Keratinocyte (primary cell): ENCODE results near the gene TMEM200C. TPM values are rescaled to one million over a fixed set of nuclear protein-coding genes. Genes with fewer than 3 reads are reported as not detected.

Experiments
- DNase-seq: peaks from one replicate; pipeline ENCODE4 v3.0.0-alpha.2; 2011; ENCODE audit warnings: low read depth, missing footprints, low spot score
- FAIRE-seq: peaks from 2 replicates; lab custom pipeline; 2011; peaks lifted over from hg19 to GRCh38; lab: Jason Lieb, UNC
- H2AFZ ChIP-seq: 2 replicates; pipeline ENCODE4 v1.6.0; 2012; ENCODE audit warnings: low read length, control low read depth, inconsistent platforms; ENCODE audit not compliant: control insufficient read depth
- H3K27ac ChIP-seq: 2 replicates; pipeline ENCODE4 v1.5.1; 2011; ENCODE audit warnings: low read length; ENCODE audit not compliant: control insufficient read depth, insufficient read depth
- H3K27me3 ChIP-seq: 3 replicates; pipeline ENCODE4 v1.6.0; 2011; ENCODE audit warnings: low read length; ENCODE audit not compliant: control insufficient read depth, insufficient read depth; ENCODE audit errors: extremely low read depth
- H3K36me3 ChIP-seq, 2 experiments: 2 replicates in 1 of 2; 3 replicates in 1 of 2; pipeline ENCODE4 v1.5.1; 2011; ENCODE audit warnings: low read length in 2 of 2, mild to moderate bottlenecking in 1 of 2; ENCODE audit not compliant: control insufficient read depth in 2 of 2, insufficient read depth in 2 of 2; ENCODE audit errors: extremely low read depth in 1 of 2
- H3K4me1 ChIP-seq: 3 replicates; pipeline ENCODE4 v1.5.1; 2011; ENCODE audit warnings: low read length; ENCODE audit not compliant: control insufficient read depth, insufficient read depth; ENCODE audit errors: extremely low read depth
- H3K4me2 ChIP-seq: 3 replicates; pipeline ENCODE4 v1.6.0; 2011; ENCODE audit warnings: low read depth, low read length; ENCODE audit not compliant: control insufficient read depth, insufficient read depth; ENCODE audit errors: extremely low read depth
- H3K4me3 ChIP-seq, 3 experiments: fragments of 200-600 bp in 1 of 3; sonication (generic) in 1 of 3; 2 replicates in 2 of 3; 3 replicates in 1 of 3; pipeline ENCODE4 v1.5.1; 2011 to 2016; ENCODE audit warnings: low read length in 3 of 3, mild to moderate bottlenecking in 3 of 3, control low read depth in 2 of 3, inconsistent platforms in 1 of 3, low read depth in 1 of 3, mixed read lengths in 1 of 3, mixed run types in 1 of 3, moderate library complexity in 1 of 3; ENCODE audit not compliant: control insufficient read depth in 2 of 3, insufficient read depth in 2 of 3; ENCODE audit errors: extremely low read depth in 1 of 3
- H3K79me2 ChIP-seq: 2 replicates; pipeline ENCODE4 v1.6.0; 2012; ENCODE audit warnings: low read length; ENCODE audit not compliant: control insufficient read depth, insufficient read depth
- H3K9ac ChIP-seq: 3 replicates; pipeline ENCODE4 v1.6.0; 2011; ENCODE audit warnings: low read length; ENCODE audit not compliant: control insufficient read depth, insufficient read depth; ENCODE audit errors: extremely low read depth
- H3K9me1 ChIP-seq: 3 replicates; pipeline ENCODE4 v1.6.0; 2011; ENCODE audit warnings: low read length; ENCODE audit not compliant: control insufficient read depth, insufficient read depth; ENCODE audit errors: extremely low read depth
- H3K9me3 ChIP-seq: 2 replicates; pipeline ENCODE4 v1.5.1; 2012; ENCODE audit warnings: low read depth, low read length; ENCODE audit not compliant: control insufficient read depth
- H4K20me1 ChIP-seq: 3 replicates; pipeline ENCODE4 v1.6.0; 2011; ENCODE audit warnings: low read length; ENCODE audit not compliant: control insufficient read depth, insufficient read depth; ENCODE audit errors: extremely low read depth
- EZH2 ChIP-seq: IDR thresholded peaks from one replicate; pipeline ENCODE4 v1.6.1; 2012; ENCODE audit warnings: inconsistent platforms, mild to moderate bottlenecking, low read length, moderate library complexity
- dilution Hi-C: fragments of 300-500 bp; cut with MboI; formaldehyde crosslinking; loops from one replicate; pipeline ENCODE4 v1.7.0; 2020; ENCODE audit warnings: low sequenced_read_pairs; ENCODE audit not compliant: extremely low pct_ligation_motif_present
- polyA plus RNA-seq, 5 experiments: library from polyadenylated mRNA; depleted of rRNA in 3 of 5; stranded (reverse) in 3 of 5; stranded (forward) in 1 of 5; unstranded in 1 of 5; fragments of >200 nt; gene quantifications; 1 replicate in 1 of 5; 2 replicates in 3 of 5; 3 replicates in 1 of 5; pipeline versions ENCODE4 v1.2.1 to v1.2.3, GENCODE V29; 2011 to 2012; ENCODE audit warnings: missing spikeins in 2 of 5, low read depth in 1 of 5, low replicate concordance in 1 of 5
- TF ChIP-seq, protein P1 (sequence below), 3 experiments: IDR thresholded peaks in 1 of 3; conservative IDR thresholded peaks in 1 of 3; optimal IDR thresholded peaks in 1 of 3; 2 replicates in 2 of 3; 3 replicates in 1 of 3; pipeline versions ENCODE3 to v1.5.1; 2011; ENCODE audit warnings: low read length in 3 of 3, mild to moderate bottlenecking in 3 of 3, moderate library complexity in 2 of 3, control low read depth in 1 of 3, inconsistent platforms in 1 of 3; ENCODE audit not compliant: insufficient read depth in 2 of 3; ENCODE audit errors: extremely low read depth in 1 of 3

Gene TMEM200C
- polyA plus RNA-seq, 1 donor (not counting 4 experiments of a cell fraction or from before 2014, with no cell fraction given), result not detected

DNA sequence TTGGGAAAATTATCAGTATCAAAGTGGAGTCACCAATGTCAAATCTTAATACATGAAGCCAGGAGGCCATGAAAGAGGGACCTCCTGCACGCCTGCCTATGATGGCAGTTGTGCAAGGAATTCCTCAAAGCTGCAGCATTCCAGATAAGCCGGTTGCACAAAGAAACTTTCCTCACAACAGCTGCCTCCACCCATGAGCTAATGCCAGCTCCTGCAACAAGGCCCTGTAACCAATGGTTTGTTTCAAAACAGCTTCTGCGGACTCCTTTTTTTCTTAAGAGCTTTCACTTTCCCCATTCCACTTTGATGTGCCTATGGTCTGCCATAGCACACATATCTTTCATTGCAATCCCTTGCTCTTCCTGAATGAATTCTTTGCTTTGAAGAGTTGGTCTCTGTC is 22.4 kb downstream of the TMEM200C start:
- H3K9me3 ChIP-seq, result no peaks in the 10 kb centered on the region
- no peaks in the 10 kb centered on the region for H3K4me1 ChIP-seq
- H3K36me3 ChIP-seq, result no peaks in the 10 kb centered on the region
- FAIRE-seq, result no peak
- peaks cover 3% of the 10 kb centered on the region for H3K27me3 ChIP-seq
- H3K79me2 ChIP-seq, result no peaks in the 10 kb centered on the region
- no peak overlapping the region for H3K9ac ChIP-seq
- DNase-seq, result no peak
- H2AFZ ChIP-seq, result no peak overlapping the region
- no peaks in the 10 kb centered on the region for H3K9me1 ChIP-seq
- TF ChIP-seq, protein P1, sequence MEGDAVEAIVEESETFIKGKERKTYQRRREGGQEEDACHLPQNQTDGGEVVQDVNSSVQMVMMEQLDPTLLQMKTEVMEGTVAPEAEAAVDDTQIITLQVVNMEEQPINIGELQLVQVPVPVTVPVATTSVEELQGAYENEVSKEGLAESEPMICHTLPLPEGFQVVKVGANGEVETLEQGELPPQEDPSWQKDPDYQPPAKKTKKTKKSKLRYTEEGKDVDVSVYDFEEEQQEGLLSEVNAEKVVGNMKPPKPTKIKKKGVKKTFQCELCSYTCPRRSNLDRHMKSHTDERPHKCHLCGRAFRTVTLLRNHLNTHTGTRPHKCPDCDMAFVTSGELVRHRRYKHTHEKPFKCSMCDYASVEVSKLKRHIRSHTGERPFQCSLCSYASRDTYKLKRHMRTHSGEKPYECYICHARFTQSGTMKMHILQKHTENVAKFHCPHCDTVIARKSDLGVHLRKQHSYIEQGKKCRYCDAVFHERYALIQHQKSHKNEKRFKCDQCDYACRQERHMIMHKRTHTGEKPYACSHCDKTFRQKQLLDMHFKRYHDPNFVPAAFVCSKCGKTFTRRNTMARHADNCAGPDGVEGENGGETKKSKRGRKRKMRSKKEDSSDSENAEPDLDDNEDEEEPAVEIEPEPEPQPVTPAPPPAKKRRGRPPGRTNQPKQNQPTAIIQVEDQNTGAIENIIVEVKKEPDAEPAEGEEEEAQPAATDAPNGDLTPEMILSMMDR (optimal IDR thresholded peaks at IDR 0.05 in 1 of 3, IDR thresholded peaks at IDR 0.05 in 1 of 3, conservative IDR thresholded peaks at IDR 0.05 in 1 of 3; ENCODE audit: extremely low read depth in 1 of 3, insufficient read depth in 2 of 3, low read length in 3 of 3), result no peak
- TF ChIP-seq EZH2, result no peak
- no peak overlapping the region for H3K4me3 ChIP-seq
- dilution Hi-C loops, result no loop called here
- no peak overlapping the region for H3K4me2 ChIP-seq
- no peak overlapping the region for H3K27ac ChIP-seq
- H4K20me1 ChIP-seq, result peaks cover 5% of the 10 kb centered on the region

DNA sequence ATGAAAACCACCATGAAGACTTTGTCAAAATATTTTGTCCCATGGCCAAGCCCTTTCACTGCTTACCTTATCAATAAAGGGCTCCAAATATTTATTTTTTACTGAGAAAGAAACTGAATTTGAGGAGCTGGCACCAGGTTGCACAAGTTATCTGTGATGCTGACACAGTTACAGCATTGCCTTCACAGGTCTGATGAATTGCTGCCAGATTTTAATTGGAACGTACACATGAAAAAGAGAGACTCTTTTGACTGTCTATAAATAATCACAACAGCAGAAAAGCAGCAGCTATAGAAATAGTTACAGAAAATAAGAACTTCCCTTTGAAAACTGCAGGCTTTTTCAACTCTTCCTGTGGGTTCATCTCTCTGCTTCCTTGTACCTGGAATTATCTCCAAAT is 23.9 kb downstream of the TMEM200C start:
- Histone ChIP-seq H3K79me2 (no peaks in the 10 kb centered on the region), H2AFZ (no peak overlapping the region), H3K9ac (no peak overlapping the region), H4K20me1 (peaks cover 5% of the 10 kb centered on the region), H3K9me1 (no peaks in the 10 kb centered on the region), H3K9me3 (no peaks in the 10 kb centered on the region), H3K36me3 (no peaks in the 10 kb centered on the region), H3K27me3 (peaks cover 3% of the 10 kb centered on the region), H3K4me2 (no peak overlapping the region), H3K4me3 (no peak overlapping the region), H3K4me1 (no peaks in the 10 kb centered on the region), H3K27ac (no peak overlapping the region)
- FAIRE-seq (no peak), DNase-seq (no peak)
- TF ChIP-seq EZH2, result no peak
- TF ChIP-seq, protein P1 (optimal IDR thresholded peaks at IDR 0.05 in 1 of 3, IDR thresholded peaks at IDR 0.05 in 1 of 3, conservative IDR thresholded peaks at IDR 0.05 in 1 of 3; ENCODE audit: extremely low read depth in 1 of 3, insufficient read depth in 2 of 3, low read length in 3 of 3), result no peak
- dilution Hi-C loops, result no loop called here
